A673 (cell line): Measurements from ENCODE around the gene VBP1.

Experiments used
- EZH2 ChIP-seq: fragments of 200-600 bp; sonication (generic); IDR thresholded peaks from 2 replicates; pipeline ENCODE4 v1.6.1; 2017; ENCODE audit warnings: borderline replicate concordance, low read depth, mild to moderate bottlenecking, mixed read lengths, antibody characterized with exemption, low read length; ENCODE audit not compliant: poor library complexity, severe bottlenecking
- TF ChIP-seq, protein P1 (sequence below): fragments of 300-800, 200-600 bp; sonication (generic); conservative IDR thresholded peaks from 2 replicates; pipeline ENCODE4 v1.5.1; 2017; ENCODE audit warnings: low read depth, mild to moderate bottlenecking, antibody characterized with exemption, low read length, moderate library complexity, mixed read lengths

DNA sequence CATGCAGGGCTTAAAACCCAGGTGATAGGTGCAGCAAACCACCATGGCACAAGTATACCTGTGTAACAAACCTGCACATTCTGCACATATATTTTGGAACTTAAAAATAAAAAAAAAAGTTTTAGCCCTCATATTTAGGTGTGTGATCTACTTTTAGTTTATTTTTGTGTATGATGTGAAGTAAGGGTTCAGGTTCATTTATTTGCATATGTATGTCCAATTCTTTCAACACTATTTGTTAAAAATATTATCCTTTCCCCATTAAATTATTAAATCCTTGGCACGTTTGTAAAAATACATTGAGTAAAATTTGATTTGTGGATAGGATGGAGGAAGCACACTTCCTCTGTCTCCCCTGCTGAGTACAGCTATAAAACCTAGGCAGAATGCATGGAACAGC is 35.1 kb downstream of the VBP1 start:
- TF ChIP-seq, protein P1, sequence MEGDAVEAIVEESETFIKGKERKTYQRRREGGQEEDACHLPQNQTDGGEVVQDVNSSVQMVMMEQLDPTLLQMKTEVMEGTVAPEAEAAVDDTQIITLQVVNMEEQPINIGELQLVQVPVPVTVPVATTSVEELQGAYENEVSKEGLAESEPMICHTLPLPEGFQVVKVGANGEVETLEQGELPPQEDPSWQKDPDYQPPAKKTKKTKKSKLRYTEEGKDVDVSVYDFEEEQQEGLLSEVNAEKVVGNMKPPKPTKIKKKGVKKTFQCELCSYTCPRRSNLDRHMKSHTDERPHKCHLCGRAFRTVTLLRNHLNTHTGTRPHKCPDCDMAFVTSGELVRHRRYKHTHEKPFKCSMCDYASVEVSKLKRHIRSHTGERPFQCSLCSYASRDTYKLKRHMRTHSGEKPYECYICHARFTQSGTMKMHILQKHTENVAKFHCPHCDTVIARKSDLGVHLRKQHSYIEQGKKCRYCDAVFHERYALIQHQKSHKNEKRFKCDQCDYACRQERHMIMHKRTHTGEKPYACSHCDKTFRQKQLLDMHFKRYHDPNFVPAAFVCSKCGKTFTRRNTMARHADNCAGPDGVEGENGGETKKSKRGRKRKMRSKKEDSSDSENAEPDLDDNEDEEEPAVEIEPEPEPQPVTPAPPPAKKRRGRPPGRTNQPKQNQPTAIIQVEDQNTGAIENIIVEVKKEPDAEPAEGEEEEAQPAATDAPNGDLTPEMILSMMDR = no peak
- no peak for TF ChIP-seq EZH2
